Activated CD4-positive, alpha-beta T cell treated with anti-CD3 and anti-CD28 coated beads for 36 hours (primary cell): ENCODE results near the gene EXT2. TPM values are rescaled to one million over a fixed set of nuclear protein-coding genes. Genes with fewer than 3 reads are reported as not detected.

Experiments
- ATAC-seq: fragments of 200-7000 bp; cut with Tn5 transposase; one replicate; pipeline ENCODE4 v1.10.0; 2021; ENCODE audit warnings: mild to moderate bottlenecking, moderate library complexity
- CTCF ChIA-PET: fragments of 350-600 bp; sonication (Branson Sonifier 250); formaldehyde crosslinking; loops from one replicate; lab custom pipeline; 2021; ENCODE audit warnings: antibody characterized with exemption; lab: Charles Lee
- POLR2A ChIA-PET: fragments of 350-600 bp; sonication (Branson Sonifier 250); formaldehyde crosslinking; loops from one replicate; lab custom pipeline; 2021; ENCODE audit warnings: antibody characterized with exemption, inconsistent platforms; lab: Charles Lee
- DNase-seq: peaks from one replicate; pipeline ENCODE4 v3.0.0-alpha.2; 2020
- H3K27ac Mint-ChIP-seq: one replicate; pipeline ENCODE4 v1.8.0; 2021; ENCODE audit warnings: mixed read lengths
- H3K27me3 Mint-ChIP-seq: one replicate; pipeline ENCODE4 v1.8.0; 2021; ENCODE audit warnings: mixed read lengths
- H3K36me3 Mint-ChIP-seq: one replicate; pipeline ENCODE4 v1.8.0; 2021; ENCODE audit warnings: low read depth, mixed read lengths
- H3K4me1 Mint-ChIP-seq: one replicate; pipeline ENCODE4 v1.8.0; 2021; ENCODE audit warnings: mixed read lengths
- H3K4me3 Mint-ChIP-seq: one replicate; pipeline ENCODE4 v1.8.0; 2021; ENCODE audit warnings: mild to moderate bottlenecking, moderate library complexity, mixed read lengths
- H3K9me3 Mint-ChIP-seq: one replicate; pipeline ENCODE4 v1.8.0; 2021; ENCODE audit warnings: low read depth, mixed read lengths
- intact Hi-C, 2 experiments: fragments of 100-400 bp; cut with DNase I in 1 of 2; cut with micrococcal nuclease in 1 of 2; formaldehyde crosslinking; loops; one replicate each; pipeline versions ENCODE4 v1.14.2 to v1.15.1; 2022 to 2024; cut with DNase I, micrococcal nuclease
- total RNA-seq, 2 experiments: library from RNA; stranded (reverse); gene quantifications; one replicate each; pipeline ENCODE4 v1.2.3, GENCODE V29; 2021

The EXT2 gene
- total RNA-seq, 2 experiments from 2014 or later: 18.4 to 20.6 TPM

DNA sequence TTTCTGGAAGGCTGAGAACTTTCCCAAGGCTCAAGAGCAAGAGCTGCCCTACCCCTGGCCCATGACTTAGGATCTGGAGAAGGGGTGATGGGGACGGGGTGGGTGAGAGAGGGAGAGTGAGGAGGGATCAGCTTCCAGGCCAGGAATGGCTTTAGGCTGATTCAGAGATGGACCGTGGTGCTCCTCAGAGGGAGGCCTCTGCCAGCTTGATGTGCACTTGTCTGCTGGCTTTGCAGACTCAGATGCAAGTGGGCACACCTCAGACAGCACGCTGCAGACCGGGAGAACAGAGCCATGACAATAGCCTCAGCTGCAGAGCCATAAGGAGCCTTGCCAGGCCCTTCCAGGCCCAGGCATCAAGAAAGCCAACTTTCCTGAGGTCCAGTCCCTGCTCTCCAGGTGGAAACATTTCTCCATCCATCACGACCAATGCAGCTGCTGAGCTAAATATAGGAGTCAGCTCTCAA lies 173.2 kb downstream of the EXT2 start:
- no peak for ATAC-seq
- H3K4me1 Mint-ChIP-seq: no peaks in the 10 kb centered on the region
- no peak overlapping the region for H3K27ac Mint-ChIP-seq
- CTCF ChIA-PET: interaction anchor here (0.6 kb wide), 1 partner anchor 348 kb away, joined by 3 read pairs; no protein-coding TSS in a partner anchor
- intact Hi-C loops: no loop called here
- no peak overlapping the region for H3K4me3 Mint-ChIP-seq
- no peaks in the 10 kb centered on the region for H3K9me3 Mint-ChIP-seq
- no peak for DNase-seq
- H3K27me3 Mint-ChIP-seq: peaks cover 4% of the 10 kb centered on the region
- POLR2A ChIA-PET: no interaction called here
- no peaks in the 10 kb centered on the region for H3K36me3 Mint-ChIP-seq

DNA sequence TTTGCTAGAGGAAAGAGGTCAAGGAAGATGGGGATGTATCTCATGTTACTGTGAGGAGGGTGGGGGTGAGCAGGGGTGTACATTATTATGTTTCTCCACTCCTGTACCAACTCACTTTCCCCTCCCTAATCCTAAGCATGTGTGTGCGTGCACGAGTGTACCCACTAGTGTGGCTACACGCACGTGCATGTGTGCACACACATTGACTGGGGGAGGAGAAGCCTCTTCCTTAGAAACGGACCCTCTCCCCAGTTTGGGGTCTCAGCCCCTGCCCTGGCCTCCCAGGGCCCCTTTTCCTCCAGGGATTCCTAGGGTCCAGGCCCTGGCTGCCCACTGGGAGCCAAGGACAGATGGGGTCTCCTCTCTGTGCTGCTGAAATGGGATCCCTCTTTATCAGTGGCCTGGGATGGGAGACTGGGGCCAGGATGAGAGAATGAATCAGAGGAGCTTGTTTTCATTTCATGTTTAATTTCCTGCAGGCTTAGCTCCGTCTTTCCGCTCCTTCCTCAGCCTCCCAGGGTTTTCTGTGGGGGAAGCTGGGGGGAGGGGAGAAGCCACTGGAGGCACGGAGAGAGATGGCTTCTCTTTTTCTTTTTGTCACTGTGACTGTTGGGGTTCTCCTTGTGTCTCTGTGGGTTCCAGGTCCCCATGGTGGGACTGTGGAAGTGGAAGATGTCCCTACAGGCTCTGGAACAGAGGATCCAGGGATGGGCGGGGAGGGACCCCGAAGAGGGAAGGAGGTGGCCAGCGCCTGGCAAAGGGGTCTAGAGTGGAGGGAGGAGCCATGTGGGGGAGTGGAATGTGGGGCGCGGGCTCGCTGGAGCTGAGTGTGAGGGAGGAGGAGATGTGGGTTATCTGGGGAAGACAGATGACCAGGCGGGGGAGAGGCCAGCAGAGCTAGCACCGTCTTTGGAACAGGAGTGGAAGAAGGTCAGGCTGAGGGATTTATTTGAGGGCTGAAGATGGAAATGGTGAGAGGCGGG lies 174.2 kb downstream of the EXT2 start:
- ChIA-PET CTCF (interaction anchor here (0.6 kb wide), 1 partner anchor 1103 kb away, joined by 3 read pairs; no protein-coding TSS in a partner anchor), POLR2A (no interaction called here)
- Mint-ChIP-seq H3K4me3 (no peak overlapping the region), H3K36me3 (no peaks in the 10 kb centered on the region), H3K9me3 (no peaks in the 10 kb centered on the region), H3K27ac (no peak overlapping the region), H3K4me1 (no peaks in the 10 kb centered on the region), H3K27me3 (peaks cover 4% of the 10 kb centered on the region)
- ATAC-seq (no peak), DNase-seq (no peak)
- intact Hi-C loops: no loop called here

DNA sequence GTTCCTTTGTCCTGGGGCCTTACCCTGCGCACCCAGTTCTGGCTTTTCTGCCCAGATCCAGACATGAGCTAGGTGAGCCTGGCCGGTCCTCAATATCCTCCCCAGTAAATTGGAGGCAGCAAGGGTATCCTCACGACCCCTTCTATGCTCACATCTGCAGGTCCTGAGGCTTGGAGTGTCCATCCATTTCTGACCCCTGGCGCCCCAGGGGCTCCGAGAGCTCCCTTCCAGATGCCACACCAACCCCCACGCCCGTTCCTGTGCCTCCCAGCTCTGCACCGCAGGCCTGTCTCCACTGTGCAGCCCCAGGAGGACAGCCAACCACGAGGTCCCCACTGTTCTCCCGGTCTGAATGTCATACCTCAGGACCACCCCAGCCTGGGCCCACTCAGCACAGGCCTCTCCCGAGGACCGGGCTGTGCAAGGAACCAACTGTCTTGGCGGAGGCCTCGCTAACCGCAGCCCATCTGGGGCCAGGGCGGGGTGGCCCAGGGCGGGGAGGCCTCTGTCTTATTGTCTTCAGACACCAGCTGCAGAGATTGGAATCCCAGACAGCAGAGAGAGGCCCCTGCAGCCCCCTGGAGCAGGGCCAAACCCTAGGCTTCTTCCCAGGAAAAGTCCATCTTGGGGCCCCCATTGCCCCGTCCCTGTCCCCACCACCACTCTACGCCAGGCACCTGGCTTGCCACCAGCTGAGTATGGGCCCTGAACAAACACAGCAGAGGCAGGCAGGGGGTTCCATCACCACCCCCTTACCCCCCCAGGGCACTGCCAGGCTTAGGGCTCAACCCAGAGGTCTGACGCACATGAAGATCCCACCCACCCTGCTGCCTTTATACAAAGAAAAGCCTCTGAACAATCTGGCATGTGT lies 175.2 kb downstream of the EXT2 start:
- POLR2A ChIA-PET: no interaction called here
- CTCF ChIA-PET: no interaction called here
- ATAC-seq (no peak), DNase-seq (no peak)
- peaks cover 4% of the 10 kb centered on the region for H3K27me3 Mint-ChIP-seq
- intact Hi-C loops: no loop called here
- no peaks in the 10 kb centered on the region for H3K4me1 Mint-ChIP-seq
- no peaks in the 10 kb centered on the region for H3K9me3 Mint-ChIP-seq
- H3K4me3 Mint-ChIP-seq: no peak overlapping the region
- no peak overlapping the region for H3K27ac Mint-ChIP-seq
- no peaks in the 10 kb centered on the region for H3K36me3 Mint-ChIP-seq

- Mint-ChIP-seq H3K36me3 (no peaks in the 10 kb centered on the region), H3K27me3 (peaks cover 4% of the 10 kb centered on the region), H3K4me1 (no peaks in the 10 kb centered on the region), H3K27ac (no peak overlapping the region), H3K9me3 (no peaks in the 10 kb centered on the region), H3K4me3 (no peak overlapping the region)
- no peak for ATAC-seq
- ChIA-PET POLR2A (no interaction called here), CTCF (interaction anchor here (0.6 kb wide), 1 partner anchor 160 kb away, joined by 3 read pairs; no protein-coding TSS in a partner anchor)
- intact Hi-C loops: no loop called here
- DNase-seq: no peak
These were observed 175.8 kb downstream of the EXT2 start for GRCh38 chr11:44271286-44271685.

GRCh38 chr11:44274404-44274803 lies 178.9 kb downstream of the EXT2 start:
- Mint-ChIP-seq H3K4me3 (no peak overlapping the region), H3K27ac (no peak overlapping the region), H3K4me1 (no peaks in the 10 kb centered on the region), H3K27me3 (peaks cover 4% of the 10 kb centered on the region), H3K9me3 (no peaks in the 10 kb centered on the region), H3K36me3 (no peaks in the 10 kb centered on the region)
- intact Hi-C loops: no loop called here
- DNase-seq (no peak), ATAC-seq (no peak)
- ChIA-PET POLR2A (no interaction called here), CTCF (no interaction called here)

- no peak for DNase-seq
- intact Hi-C loops: no loop called here
- ChIA-PET POLR2A (no interaction called here), CTCF (no interaction called here)
- Mint-ChIP-seq H3K27ac (no peak overlapping the region), H3K4me3 (no peak overlapping the region), H3K9me3 (no peaks in the 10 kb centered on the region), H3K36me3 (no peaks in the 10 kb centered on the region), H3K27me3 (peaks cover 4% of the 10 kb centered on the region), H3K4me1 (no peaks in the 10 kb centered on the region)
- no peak for ATAC-seq
These were observed 179.8 kb downstream of the EXT2 start for GRCh38 chr11:44275241-44275640.

GRCh38 chr11:44275961-44276550 lies 180.6 kb downstream of the EXT2 start:
- intact Hi-C loops: no loop called here
- Mint-ChIP-seq H3K4me1 (no peaks in the 10 kb centered on the region), H3K4me3 (no peak overlapping the region), H3K36me3 (no peaks in the 10 kb centered on the region), H3K27me3 (peaks cover 4% of the 10 kb centered on the region), H3K9me3 (no peaks in the 10 kb centered on the region), H3K27ac (no peak overlapping the region)
- ATAC-seq: no peak
- ChIA-PET POLR2A (no interaction called here), CTCF (interaction anchor here (1.7 kb wide), 1 partner anchor 10 kb away, joined by 5 read pairs; no protein-coding TSS in a partner anchor)
- no peak for DNase-seq

- Mint-ChIP-seq H3K4me3 (no peak overlapping the region), H3K4me1 (no peaks in the 10 kb centered on the region), H3K27ac (no peak overlapping the region), H3K9me3 (no peaks in the 10 kb centered on the region), H3K27me3 (no peaks in the 10 kb centered on the region), H3K36me3 (no peaks in the 10 kb centered on the region)
- ATAC-seq (no peak), DNase-seq (no peak)
- intact Hi-C loops: no loop called here
- POLR2A ChIA-PET: no interaction called here
- CTCF ChIA-PET: interaction anchor here (0.6 to 1.7 kb wide), 4 partner anchors 8 to 175 kb away, joined by 3 to 5 read pairs (median 4); no protein-coding TSS in a partner anchor
These were observed 182.0 kb downstream of the EXT2 start for GRCh38 chr11:44277196-44278090.

DNA sequence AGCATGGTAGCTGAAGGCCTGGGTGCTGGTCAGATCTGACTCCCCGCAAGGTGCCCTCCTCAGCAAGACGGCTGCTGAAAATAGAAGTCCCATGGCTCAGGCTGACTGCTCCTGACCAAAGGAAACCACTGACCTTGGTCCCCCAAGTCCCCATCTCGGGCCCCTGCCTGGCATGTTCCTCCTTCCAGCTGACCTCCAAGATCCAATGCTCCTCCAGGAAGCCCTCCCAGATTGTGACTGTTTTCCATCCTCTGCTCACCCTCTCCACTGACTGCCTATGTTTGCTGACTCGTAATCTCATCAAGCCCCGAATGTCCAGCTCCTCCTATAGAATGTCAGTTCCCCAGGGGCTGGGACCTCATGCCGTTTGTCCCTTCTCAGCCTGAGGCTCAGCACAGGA lies 184.0 kb downstream of the EXT2 start:
- Mint-ChIP-seq H3K4me1 (no peaks in the 10 kb centered on the region), H3K27ac (no peak overlapping the region), H3K9me3 (no peaks in the 10 kb centered on the region), H3K27me3 (no peaks in the 10 kb centered on the region), H3K36me3 (no peaks in the 10 kb centered on the region), H3K4me3 (no peak overlapping the region)
- no peak for ATAC-seq
- intact Hi-C loops: no loop called here
- ChIA-PET CTCF (interaction anchor here (0.6 kb wide), 1 partner anchor 140 kb away, joined by 5 read pairs; no protein-coding TSS in a partner anchor), POLR2A (no interaction called here)
- DNase-seq: no peak

GRCh38 chr11:44280257-44280656 lies 184.8 kb downstream of the EXT2 start:
- H3K4me3 Mint-ChIP-seq: no peak overlapping the region
- intact Hi-C loops: loop anchor here (10.0 kb wide), 3 partner anchors 165 to 615 kb away; no protein-coding TSS in a partner anchor
- no peak for ATAC-seq

More at GRCh38 chr11:44280257-44280656, 184.8 kb downstream of the EXT2 start:
- Mint-ChIP-seq H3K27me3 (no peaks in the 10 kb centered on the region), H3K27ac (no peak overlapping the region), H3K9me3 (no peaks in the 10 kb centered on the region), H3K36me3 (no peaks in the 10 kb centered on the region), H3K4me1 (no peaks in the 10 kb centered on the region)
- ChIA-PET POLR2A (no interaction called here), CTCF (interaction anchor here (1.0 kb wide), 1 partner anchor 117 kb away, joined by 3 read pairs; no protein-coding TSS in a partner anchor)
- no peak for DNase-seq
